IMR-90 (cell line): ENCODE results near the gene SPRY1.

Experiments
- BHLHE40 ChIP-seq: fragments of 150-350 bp; IDR thresholded peaks from 2 replicates; pipeline ENCODE4 v1.6.1; 2016; ENCODE audit warnings: mild to moderate bottlenecking, low read depth, low read length
- CHD1 ChIP-seq: IDR thresholded peaks from 2 replicates; pipeline ENCODE4 v1.6.1; 2012; ENCODE audit warnings: low read depth, low read length, improper control_type of control experiment
- CTCF ChIP-seq: conservative IDR thresholded peaks from 2 replicates; pipeline ENCODE4 v1.5.1; 2012; ENCODE audit warnings: mild to moderate bottlenecking, low read depth, low read length, improper control_type of control experiment
- ELK1 ChIP-seq: fragments of 150-350 bp; IDR thresholded peaks from 2 replicates; pipeline ENCODE4 v1.6.1; 2016; ENCODE audit warnings: low read depth, mild to moderate bottlenecking, low read length, moderate library complexity, borderline replicate concordance
- FOS ChIP-seq: fragments of 150-350 bp; IDR thresholded peaks from 2 replicates; pipeline ENCODE4 v1.6.1; 2016; ENCODE audit warnings: low read depth, low read length
- MAFK ChIP-seq: IDR thresholded peaks from 2 replicates; pipeline ENCODE4 v1.6.1; 2012; ENCODE audit warnings: low read depth, low read length, improper control_type of control experiment
- MAZ ChIP-seq: IDR thresholded peaks from 2 replicates; pipeline ENCODE4 v1.6.1; 2012; ENCODE audit warnings: low read depth, mild to moderate bottlenecking, low read length, improper control_type of control experiment, moderate library complexity, borderline replicate concordance
- MXI1 ChIP-seq: IDR thresholded peaks from 2 replicates; pipeline ENCODE4 v1.6.1; 2012; ENCODE audit warnings: low read depth, mild to moderate bottlenecking, low read length, moderate library complexity, borderline replicate concordance
- NFE2L2 ChIP-seq: fragments of 150-350 bp; IDR thresholded peaks from 2 replicates; pipeline ENCODE4 v1.6.1; 2016; ENCODE audit warnings: low read depth, mild to moderate bottlenecking, low read length
- POLR2A ChIP-seq: IDR thresholded peaks from 2 replicates; pipeline ENCODE4 v1.6.1; 2012; ENCODE audit warnings: mild to moderate bottlenecking, low read depth, low read length
- RCOR1 ChIP-seq: IDR thresholded peaks from 2 replicates; pipeline ENCODE4 v1.6.1; 2012; ENCODE audit warnings: mild to moderate bottlenecking, low read length, improper control_type of control experiment; ENCODE audit not compliant: insufficient replicate concordance
- RFX5 ChIP-seq: IDR thresholded peaks from 2 replicates; pipeline ENCODE4 v1.8.0; 2012; ENCODE audit warnings: low read depth, mild to moderate bottlenecking, low read length, moderate library complexity
- SMC3 ChIP-seq: fragments of 150-350 bp; IDR thresholded peaks from 2 replicates; pipeline ENCODE4 v1.6.1; 2016; ENCODE audit warnings: low read depth, mild to moderate bottlenecking, antibody characterized with exemption, low read length, moderate library complexity
- USF2 ChIP-seq: fragments of 150-350 bp; IDR thresholded peaks from 2 replicates; pipeline ENCODE4 v1.6.1; 2017; ENCODE audit warnings: mild to moderate bottlenecking, antibody characterized with exemption, low read length, low read depth

- TF ChIP-seq CTCF (no peak), BHLHE40 (no peak), POLR2A (no peak), MAFK (no peak), MAZ (no peak), FOS (no peak), RFX5 (no peak), MXI1 (no peak), CHD1 (no peak), USF2 (no peak), RCOR1 (no peak), SMC3 (no peak), ELK1 (no peak), NFE2L2 (no peak)
Measured at GRCh38 chr4:123435246-123436113, 38.9 kb downstream of the SPRY1 start.
